Activated naive CD8-positive, alpha-beta T cell treated with anti-CD3 and anti-CD28 coated beads, Interleukin-2, amount 50 U/mL, for 24 hours (primary cell): ENCODE results near the gene CCL5.
A peak's percentile ranks its signal among the peaks of the same experiment; 100 is the strongest.

ENCODE experiments used
- ATAC-seq: fragments of 150-1000 bp; cut with Tn5 transposase; one replicate; pipeline ENCODE4 v1.10.0; 2021
- DNase-seq: peaks from one replicate; pipeline ENCODE4 v3.0.0; 2021
- H3K27ac Mint-ChIP-seq: one replicate; pipeline ENCODE4 v1.8.0; 2021; ENCODE audit warnings: mild to moderate bottlenecking, mixed read lengths
- H3K27me3 Mint-ChIP-seq: one replicate; pipeline ENCODE4 v1.8.0; 2021; ENCODE audit warnings: mixed read lengths
- H3K36me3 Mint-ChIP-seq: one replicate; pipeline ENCODE4 v1.8.0; 2021; ENCODE audit warnings: low read depth, mixed read lengths
- H3K4me1 Mint-ChIP-seq: one replicate; pipeline ENCODE4 v1.8.0; 2021; ENCODE audit warnings: mixed read lengths
- H3K4me3 Mint-ChIP-seq: one replicate; pipeline ENCODE4 v1.8.0; 2021; ENCODE audit warnings: mild to moderate bottlenecking, moderate library complexity, mixed read lengths
- H3K9me3 Mint-ChIP-seq: one replicate; pipeline ENCODE4 v1.8.0; 2021; ENCODE audit warnings: mixed read lengths

The CCL5 gene

DNA sequence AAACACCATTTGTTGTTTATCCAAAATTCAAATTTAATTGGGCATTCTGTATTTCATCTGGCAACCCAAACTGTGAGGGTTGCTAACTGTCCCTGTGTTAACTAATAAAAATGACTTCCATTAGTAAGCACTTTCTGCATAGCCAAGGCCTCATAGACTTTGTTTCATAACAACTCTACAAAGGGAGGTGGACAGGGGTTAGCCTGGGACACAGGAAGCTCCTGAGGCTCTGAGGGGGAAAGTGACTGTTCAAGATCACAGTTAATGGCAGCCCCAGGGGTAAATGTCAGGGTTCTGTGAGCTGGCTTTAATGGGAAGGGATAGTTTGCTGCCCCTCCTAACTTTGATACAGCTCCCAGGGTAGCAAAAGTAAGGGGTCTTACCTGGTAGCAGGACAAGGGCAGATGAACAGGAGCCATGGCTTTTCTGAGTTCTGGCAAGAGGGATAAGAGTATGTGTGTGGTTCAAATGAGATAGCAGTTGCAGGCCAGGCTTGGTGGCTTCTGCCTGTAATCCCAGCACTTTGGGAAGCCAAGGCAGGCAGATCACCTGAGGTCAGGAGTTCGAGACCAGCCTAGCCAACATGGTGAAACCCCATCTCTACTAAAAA, 13.7 kb downstream of the CCL5 start:
- Mint-ChIP-seq H3K27me3 (no peaks in the 10 kb centered on the region), H3K27ac (no peak overlapping the region), H3K36me3 (no peaks in the 10 kb centered on the region), H3K4me1 (peaks cover 27% of the 10 kb centered on the region), H3K9me3 (no peaks in the 10 kb centered on the region), H3K4me3 (no peak overlapping the region)
- DNase-seq (no peak), ATAC-seq (no peak)

DNA sequence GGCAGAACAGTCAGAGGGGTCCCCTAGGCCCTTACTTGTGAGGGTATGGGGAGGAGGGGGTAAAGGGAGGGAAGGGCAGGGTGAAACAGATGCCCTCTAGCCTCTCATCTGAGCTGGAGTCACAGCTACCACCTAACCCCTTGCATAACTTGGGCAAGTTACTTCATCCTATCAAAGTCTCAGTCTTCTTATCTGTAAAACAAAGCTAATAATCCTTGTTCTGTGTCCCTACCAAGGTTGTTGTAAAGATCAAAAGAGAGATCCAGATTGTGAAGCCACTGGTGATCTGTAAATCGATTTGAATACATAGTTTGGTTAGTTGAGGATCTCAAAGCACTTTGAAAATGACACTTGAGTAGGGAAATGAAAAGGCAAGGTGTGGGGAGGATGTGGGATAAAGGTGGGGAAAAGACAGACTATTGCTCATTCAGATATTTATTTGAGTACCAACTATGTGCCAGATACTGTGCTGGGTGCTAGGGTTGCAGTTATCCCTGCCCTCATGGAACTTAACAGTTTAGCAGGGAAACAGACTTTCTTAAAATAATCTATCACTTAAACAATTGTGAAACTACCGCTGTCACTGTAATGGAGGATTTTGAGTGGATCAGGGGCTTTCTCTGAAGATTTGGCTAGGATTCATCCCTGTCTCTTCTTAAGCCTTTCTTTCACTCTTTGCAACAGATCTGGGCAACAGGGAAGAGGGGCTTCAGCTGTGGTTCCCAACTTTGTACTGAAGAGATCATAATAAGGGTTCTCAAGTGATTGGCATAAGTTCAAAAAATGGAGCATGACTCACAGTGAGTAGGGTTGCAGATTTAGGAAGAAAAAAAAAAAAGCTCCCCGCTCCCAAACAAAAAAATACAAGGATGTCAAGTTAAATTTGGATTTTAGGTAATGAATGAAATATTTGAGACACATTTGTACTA, 14.5 kb downstream of the CCL5 start:
- Mint-ChIP-seq H3K4me1 (peaks cover 21% of the 10 kb centered on the region), H3K27ac (no peak overlapping the region), H3K4me3 (no peak overlapping the region), H3K27me3 (no peaks in the 10 kb centered on the region), H3K36me3 (no peaks in the 10 kb centered on the region), H3K9me3 (no peaks in the 10 kb centered on the region)
- no peak for DNase-seq
- peak; percentile 20 for ATAC-seq

- Mint-ChIP-seq H3K36me3 (no peaks in the 10 kb centered on the region), H3K4me1 (peaks cover 19% of the 10 kb centered on the region), H3K4me3 (no peak overlapping the region), H3K27me3 (no peaks in the 10 kb centered on the region), H3K27ac (no peak overlapping the region), H3K9me3 (no peaks in the 10 kb centered on the region)
- ATAC-seq (no peak), DNase-seq (no peak)
Observed at GRCh38 chr17:35864853-35865252, 15.3 kb downstream of the CCL5 start.

DNA sequence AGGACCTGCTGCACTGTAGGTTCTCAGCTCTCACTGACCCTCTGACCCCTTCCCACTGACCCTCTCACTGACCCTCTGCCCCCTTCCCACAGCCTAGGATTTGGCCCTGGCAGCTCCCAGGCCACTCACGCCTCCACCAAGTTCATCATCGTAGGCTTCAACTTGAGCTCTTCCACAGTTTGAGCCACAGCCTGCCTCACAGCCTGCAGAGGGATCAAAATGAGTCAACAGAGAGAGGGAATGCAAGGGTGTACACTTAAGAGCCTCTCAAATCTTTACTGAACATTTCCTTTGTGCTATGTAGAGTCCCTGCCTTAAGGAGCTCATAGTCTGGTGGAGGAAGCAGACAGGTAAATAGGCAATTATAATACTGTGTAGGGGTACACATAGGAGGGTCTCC, 23.6 kb downstream of the CCL5 start:
- Mint-ChIP-seq H3K27me3 (no peaks in the 10 kb centered on the region), H3K9me3 (no peaks in the 10 kb centered on the region), H3K4me1 (peaks cover 4% of the 10 kb centered on the region), H3K4me3 (no peak overlapping the region), H3K36me3 (peaks cover 10% of the 10 kb centered on the region), H3K27ac (no peak overlapping the region)
- DNase-seq, result no peak
- peak; percentile 54 for ATAC-seq

DNA sequence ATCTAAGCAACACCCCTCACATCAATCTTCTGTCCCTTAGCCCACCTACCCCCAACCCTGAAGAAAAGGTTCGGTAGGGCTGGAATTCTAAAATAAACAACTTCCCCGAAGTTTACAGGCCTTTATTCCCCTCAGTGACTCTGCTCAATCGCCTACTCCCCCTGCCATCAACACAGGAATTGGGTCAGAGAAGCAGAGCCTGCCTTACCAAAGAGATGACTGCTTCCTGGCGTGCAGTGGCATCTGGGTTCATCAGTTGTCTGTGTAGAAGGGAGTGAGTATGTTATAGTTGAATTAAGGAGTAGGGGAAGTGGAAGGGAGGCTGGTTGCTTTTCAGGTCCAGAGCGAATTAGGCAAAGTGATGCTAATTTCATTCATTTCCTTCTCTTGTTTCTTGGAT, 24.2 kb downstream of the CCL5 start:
- Mint-ChIP-seq H3K27me3 (no peaks in the 10 kb centered on the region), H3K9me3 (no peaks in the 10 kb centered on the region), H3K4me3 (no peak overlapping the region), H3K4me1 (peaks cover 4% of the 10 kb centered on the region), H3K27ac (no peak overlapping the region), H3K36me3 (peaks cover 15% of the 10 kb centered on the region)
- ATAC-seq (no peak), DNase-seq (no peak)

GRCh38 chr17:35849469-35850348, 30.5 kb downstream of the CCL5 start:
- Mint-ChIP-seq H3K9me3 (no peaks in the 10 kb centered on the region), H3K4me3 (no peak overlapping the region), H3K36me3 (peaks cover 38% of the 10 kb centered on the region), H3K27ac (peak overlapping the region; percentile 8), H3K4me1 (peaks cover 6% of the 10 kb centered on the region), H3K27me3 (no peaks in the 10 kb centered on the region)
- ATAC-seq (peak; percentile 77), DNase-seq (peak; percentile 59)

- DNase-seq (no peak), ATAC-seq (no peak)
- Mint-ChIP-seq H3K27me3 (no peaks in the 10 kb centered on the region), H3K4me1 (peaks cover 6% of the 10 kb centered on the region), H3K4me3 (no peak overlapping the region), H3K27ac (peak overlapping the region; percentile 5), H3K36me3 (peaks cover 48% of the 10 kb centered on the region), H3K9me3 (no peaks in the 10 kb centered on the region)
Observed at GRCh38 chr17:35847633-35848373, 32.4 kb downstream of the CCL5 start.

- H3K27ac Mint-ChIP-seq, result peak overlapping the region; percentile 12
- no peak overlapping the region for H3K4me3 Mint-ChIP-seq
- H3K9me3 Mint-ChIP-seq, result no peaks in the 10 kb centered on the region
- no peaks in the 10 kb centered on the region for H3K27me3 Mint-ChIP-seq
- no peak for DNase-seq
- peaks cover 52% of the 10 kb centered on the region for H3K36me3 Mint-ChIP-seq
- peaks cover 6% of the 10 kb centered on the region for H3K4me1 Mint-ChIP-seq
- ATAC-seq, result no peak
Observed at GRCh38 chr17:35847006-35847405, 33.2 kb downstream of the CCL5 start.

- Mint-ChIP-seq H3K27me3 (no peaks in the 10 kb centered on the region), H3K27ac (peak overlapping the region; percentile 12), H3K36me3 (peaks cover 51% of the 10 kb centered on the region), H3K9me3 (no peaks in the 10 kb centered on the region), H3K4me3 (no peak overlapping the region), H3K4me1 (peaks cover 6% of the 10 kb centered on the region)
- no peak for ATAC-seq
- DNase-seq, result no peak
Observed at GRCh38 chr17:35846055-35846809, 33.9 kb downstream of the CCL5 start.

GRCh38 chr17:35844547-35844946, 35.6 kb downstream of the CCL5 start:
- no peak for ATAC-seq

DNA sequence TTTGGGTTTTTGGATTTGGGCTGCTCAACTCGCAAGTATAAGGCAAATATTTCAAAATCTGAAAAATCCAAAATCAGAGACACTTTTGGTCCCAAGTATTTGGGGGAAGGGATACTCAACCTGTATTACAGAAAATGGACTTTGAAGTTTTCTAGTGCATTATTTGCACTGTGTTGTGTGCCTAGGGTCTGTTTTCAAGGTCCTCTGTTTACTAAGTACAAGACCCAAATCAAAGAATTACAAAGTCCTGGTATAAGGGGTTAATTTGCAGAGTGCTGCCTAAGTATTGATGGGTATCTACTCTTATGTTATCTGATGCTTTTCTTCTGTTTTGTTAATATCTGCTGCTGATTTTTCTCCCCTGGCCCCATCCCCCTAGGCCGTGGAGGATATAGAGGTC, 36.5 kb downstream of the CCL5 start:
- peaks cover 50% of the 10 kb centered on the region for H3K36me3 Mint-ChIP-seq
- H3K27ac Mint-ChIP-seq, result no peak overlapping the region
- DNase-seq, result no peak
- ATAC-seq, result no peak
- H3K4me1 Mint-ChIP-seq, result peaks cover 2% of the 10 kb centered on the region
- H3K9me3 Mint-ChIP-seq, result no peaks in the 10 kb centered on the region
- no peak overlapping the region for H3K4me3 Mint-ChIP-seq
- no peaks in the 10 kb centered on the region for H3K27me3 Mint-ChIP-seq

More at GRCh38 chr17:35844547-35844946, 35.6 kb downstream of the CCL5 start:
- DNase-seq, result no peak
- Mint-ChIP-seq H3K9me3 (no peaks in the 10 kb centered on the region), H3K27ac (no peak overlapping the region), H3K27me3 (no peaks in the 10 kb centered on the region), H3K4me1 (peaks cover 3% of the 10 kb centered on the region), H3K4me3 (no peak overlapping the region), H3K36me3 (peaks cover 51% of the 10 kb centered on the region)

DNA sequence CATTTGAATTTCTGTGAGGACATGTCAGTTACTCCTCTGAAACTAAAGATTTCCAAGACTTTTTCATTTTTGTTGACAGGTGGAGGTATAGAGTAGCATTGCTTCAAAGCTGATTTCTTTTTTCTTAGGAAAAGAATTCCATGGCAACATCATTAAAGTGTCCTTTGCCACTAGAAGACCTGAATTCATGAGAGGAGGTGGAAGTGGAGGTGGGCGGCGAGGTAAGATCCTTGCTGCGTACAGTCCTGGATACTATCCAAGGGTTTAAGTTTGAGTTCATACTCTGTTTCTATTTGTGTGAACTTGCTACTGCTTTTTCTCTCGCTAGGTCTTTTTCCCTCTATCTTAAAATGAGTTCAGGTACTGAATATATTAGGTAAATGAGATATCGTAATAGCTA, 37.9 kb downstream of the CCL5 start:
- Mint-ChIP-seq H3K36me3 (peaks cover 50% of the 10 kb centered on the region), H3K27ac (no peak overlapping the region), H3K27me3 (no peaks in the 10 kb centered on the region), H3K9me3 (no peaks in the 10 kb centered on the region), H3K4me1 (peaks cover 6% of the 10 kb centered on the region), H3K4me3 (no peak overlapping the region)
- no peak for ATAC-seq
- no peak for DNase-seq

DNA sequence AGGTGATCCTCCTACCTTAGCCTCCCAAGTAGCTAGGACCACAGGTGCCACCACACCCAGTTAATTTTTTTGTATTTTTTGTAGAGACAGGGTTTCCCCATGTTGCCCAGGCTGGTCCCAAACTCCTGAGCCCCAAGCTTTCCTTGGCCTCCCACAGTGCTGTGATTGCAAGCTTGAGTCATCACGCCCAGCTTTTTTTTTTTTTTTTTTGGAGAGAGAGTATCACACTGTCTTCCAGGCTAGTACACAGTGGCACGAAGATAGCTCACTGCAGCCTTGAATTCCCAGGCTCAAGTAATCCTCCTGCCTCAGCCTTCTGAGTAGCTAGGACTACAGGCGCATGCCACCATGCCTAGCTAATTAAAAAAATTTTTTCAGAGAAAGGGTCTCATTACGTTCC, 38.7 kb downstream of the CCL5 start:
- no peak for DNase-seq
- Mint-ChIP-seq H3K36me3 (peaks cover 56% of the 10 kb centered on the region), H3K4me3 (no peak overlapping the region), H3K27me3 (no peaks in the 10 kb centered on the region), H3K9me3 (no peaks in the 10 kb centered on the region), H3K4me1 (peaks cover 6% of the 10 kb centered on the region), H3K27ac (no peak overlapping the region)
- ATAC-seq, result no peak
